Measurements from ENCODE around the gene EPB41L1.

Gene EPB41L1

GRCh38 chr20:36230019-36230418, 75.5 kb downstream of the EPB41L1 start:
- TF ChIP-seq CTCF (IDR thresholded peaks at IDR 0.05; ENCODE audit: insufficient read depth, low read length, poor library complexity, severe bottlenecking): no peak
- no peak for DNase-seq (ENCODE audit: extremely low read depth, insufficient read length)
- Histone ChIP-seq H3K27me3 (replicated peaks; ENCODE audit: control insufficient read depth, insufficient read depth, low read length) (no peaks in the 10 kb centered on the region; the same call in 1 of the 2 replicates), H3K4me3 (replicated peaks; ENCODE audit: low read depth, low read length) (no peak overlapping the region), H3K36me3 (ENCODE audit: control insufficient read depth, insufficient read depth, low read length) (no peaks in the 10 kb centered on the region)

- TF ChIP-seq CTCF (IDR thresholded peaks at IDR 0.05; ENCODE audit: insufficient read depth, low read length, poor library complexity, severe bottlenecking): no peak
- no peaks in the 10 kb centered on the region for H3K36me3 ChIP-seq (ENCODE audit: control insufficient read depth, insufficient read depth, low read length)
- H3K4me3 ChIP-seq (replicated peaks; ENCODE audit: low read depth, low read length): no peak overlapping the region
- DNase-seq (ENCODE audit: extremely low read depth, insufficient read length): no peak
- no peaks in the 10 kb centered on the region for H3K27me3 ChIP-seq (replicated peaks; ENCODE audit: control insufficient read depth, insufficient read depth, low read length)
Measured at GRCh38 chr20:36231331-36231730, 76.8 kb downstream of the EPB41L1 start.

GRCh38 chr20:36234771-36235320, 80.3 kb downstream of the EPB41L1 start:
- no peak overlapping the region for H3K4me3 ChIP-seq (replicated peaks; ENCODE audit: low read depth, low read length)
- no peak for DNase-seq (ENCODE audit: extremely low read depth, insufficient read length)
- TF ChIP-seq CTCF (IDR thresholded peaks at IDR 0.05; ENCODE audit: insufficient read depth, low read length, poor library complexity, severe bottlenecking): no peak

GRCh38 chr20:36235892-36236785, 81.6 kb downstream of the EPB41L1 start, which contains the start of gene AAR2:
Gene AAR2, plus strand, starts transcription at chr20:36236478. Its CDS starts 3,391 bp downstream, at chr20:36239869.
- no peaks in the 10 kb centered on the region for H3K27me3 ChIP-seq (replicated peaks; ENCODE audit: control insufficient read depth, insufficient read depth, low read length)
- TF ChIP-seq CTCF (IDR thresholded peaks at IDR 0.05; ENCODE audit: insufficient read depth, low read length, poor library complexity, severe bottlenecking): no peak
- peaks cover 9% of the 10 kb centered on the region for H3K36me3 ChIP-seq (ENCODE audit: control insufficient read depth, insufficient read depth, low read length)
- DNase-seq (ENCODE audit: extremely low read depth, insufficient read length): peak; percentile 86
- H3K4me3 ChIP-seq (replicated peaks; ENCODE audit: low read depth, low read length): peak within 1 kb of the TSS; percentile 76

More at GRCh38 chr20:36234771-36235320, 80.3 kb downstream of the EPB41L1 start:
- Histone ChIP-seq H3K36me3 (ENCODE audit: control insufficient read depth, insufficient read depth, low read length) (no peaks in the 10 kb centered on the region; the same call in 1 of the 2 replicates), H3K27me3 (replicated peaks; ENCODE audit: control insufficient read depth, insufficient read depth, low read length) (no peaks in the 10 kb centered on the region)

GRCh38 chr20:36236786-36237121, 82.2 kb downstream of the EPB41L1 start:
- H3K4me3 ChIP-seq (replicated peaks; ENCODE audit: low read depth, low read length): peak overlapping the region; percentile 76
- H3K27me3 ChIP-seq (replicated peaks; ENCODE audit: control insufficient read depth, insufficient read depth, low read length): no peaks in the 10 kb centered on the region
- no peak for TF ChIP-seq CTCF (IDR thresholded peaks at IDR 0.05; ENCODE audit: insufficient read depth, low read length, poor library complexity, severe bottlenecking)
- H3K36me3 ChIP-seq (ENCODE audit: control insufficient read depth, insufficient read depth, low read length): peaks cover 9% of the 10 kb centered on the region
- DNase-seq (ENCODE audit: extremely low read depth, insufficient read length): no peak

Data from GM06990 (cell line).